GM23338 (cell line): ENCODE measurements around the gene RNF152. TPM values are rescaled to one million over a fixed set of nuclear protein-coding genes. Genes with fewer than 3 reads are reported as not detected.

Experiments used
- ATAC-seq: fragments of 200-7000 bp; cut with Tn5 transposase; 3 replicates; pipeline ENCODE4 v1.9.1; 2020
- DNase-seq: peaks from one replicate; pipeline ENCODE4 v3.0.0-alpha.2; 2015; ENCODE audit warnings: low spot score
- H2AFZ ChIP-seq: fragments of 200-600 bp; sonication (generic); 2 replicates; pipeline ENCODE4 v1.8.0; 2016; ENCODE audit warnings: antibody characterized with exemption, mild to moderate bottlenecking, moderate library complexity
- H3F3A ChIP-seq: fragments of 200-600 bp; sonication (generic); replicated peaks from 2 replicates; pipeline ENCODE4 v1.8.0; 2017; ENCODE audit warnings: antibody characterized with exemption, mixed run types, low read depth
- H3K27ac ChIP-seq: fragments of 200-600 bp; sonication (generic); 2 replicates; pipeline ENCODE4 v1.6.1; 2016; ENCODE audit warnings: low read depth
- H3K27me3 ChIP-seq: fragments of 200-600 bp; sonication (generic); 2 replicates; pipeline ENCODE4 v1.8.0; 2016; ENCODE audit warnings: mild to moderate bottlenecking, mixed run types, moderate library complexity; ENCODE audit not compliant: insufficient read depth
- H3K36me3 ChIP-seq: fragments of 200-600 bp; sonication (generic); 2 replicates; pipeline ENCODE4 v1.8.0; 2016; ENCODE audit warnings: mild to moderate bottlenecking; ENCODE audit not compliant: insufficient read depth
- H3K4me1 ChIP-seq: fragments of 200-600 bp; sonication (generic); 2 replicates; pipeline ENCODE4 v1.8.0; 2016; ENCODE audit warnings: mild to moderate bottlenecking, moderate library complexity; ENCODE audit not compliant: insufficient read depth
- H3K4me2 ChIP-seq: fragments of 200-600 bp; sonication (generic); 2 replicates; pipeline ENCODE4 v1.7.1; 2017; ENCODE audit warnings: mixed run types
- H3K4me3 ChIP-seq: fragments of 200-600 bp; sonication (generic); 2 replicates; pipeline ENCODE4 v1.6.1; 2016; ENCODE audit warnings: mixed run types
- H3K79me2 ChIP-seq: fragments of 200-600 bp; sonication (generic); replicated peaks from 2 replicates; pipeline ENCODE4 v1.8.0; 2017; ENCODE audit warnings: mild to moderate bottlenecking; ENCODE audit not compliant: insufficient read depth
- H3K9me2 ChIP-seq: fragments of 200-600 bp; sonication (generic); 2 replicates; pipeline ENCODE4 v1.8.0; 2017; ENCODE audit not compliant: insufficient read depth
- H4K20me1 ChIP-seq: fragments of 200-600 bp; sonication (generic); replicated peaks from 2 replicates; pipeline ENCODE4 v1.8.0; 2017; ENCODE audit warnings: mild to moderate bottlenecking; ENCODE audit not compliant: insufficient read depth
- H3K27ac Mint-ChIP-seq: 2 replicates; pipeline ENCODE4 v1.8.0; 2020; ENCODE audit warnings: inconsistent platforms, mild to moderate bottlenecking, moderate library complexity, mixed read lengths
- H3K27me3 Mint-ChIP-seq: 3 replicates; pipeline ENCODE4 v1.8.0; 2022; ENCODE audit warnings: low read depth, mild to moderate bottlenecking, moderate library complexity, mixed read lengths, inconsistent platforms; ENCODE audit not compliant: insufficient read depth, poor library complexity
- H3K36me3 Mint-ChIP-seq: 3 replicates; pipeline ENCODE4 v1.8.0; 2021; ENCODE audit warnings: low read depth, mild to moderate bottlenecking, inconsistent platforms, moderate library complexity, mixed read lengths
- H3K4me1 Mint-ChIP-seq: 3 replicates; pipeline ENCODE4 v1.8.0; 2020; ENCODE audit warnings: mild to moderate bottlenecking, inconsistent platforms, mixed read lengths
- H3K4me3 Mint-ChIP-seq: 3 replicates; pipeline ENCODE4 v1.8.0; 2021; ENCODE audit warnings: moderate library complexity, mild to moderate bottlenecking, inconsistent platforms, mixed read lengths
- H3K9me3 Mint-ChIP-seq: 3 replicates; pipeline ENCODE4 v1.8.0; 2020; ENCODE audit warnings: moderate library complexity, mild to moderate bottlenecking, inconsistent platforms, mixed read lengths
- CTCF ChIP-seq, 2 experiments: fragments of 200-600 bp in 1 of 2; sonication (generic) in 1 of 2; conservative IDR thresholded peaks; 2 replicates each; pipeline versions ENCODE4 v1.5.1 to v1.6.1; 2016 to 2017; ENCODE audit warnings: antibody characterized with exemption in 2 of 2, low read depth in 2 of 2, mild to moderate bottlenecking in 2 of 2, moderate library complexity in 1 of 2
- EZH2phosphoT487 ChIP-seq: fragments of 200-600 bp; sonication (generic); IDR thresholded peaks from one replicate; pipeline ENCODE4 v1.8.1; 2018; ENCODE audit warnings: antibody characterized with exemption; ENCODE audit not compliant: unreplicated experiment
- JUNB ChIP-seq: IDR thresholded peaks from one replicate; pipeline ENCODE4 v1.6.1; 2016; ENCODE audit warnings: antibody characterized with exemption; ENCODE audit not compliant: unreplicated experiment
- NANOG ChIP-seq: IDR thresholded peaks from 2 replicates; pipeline ENCODE4 v1.6.1; 2016; ENCODE audit warnings: antibody characterized with exemption, borderline replicate concordance
- REST ChIP-seq: IDR thresholded peaks from one replicate; pipeline ENCODE4 v1.6.1; 2018; ENCODE audit warnings: antibody characterized with exemption; ENCODE audit not compliant: unreplicated experiment
- ZNF331 ChIP-seq: fragments of 250-450 bp; sonication (Bioruptor Pico); IDR thresholded peaks from 2 replicates; pipeline ENCODE4 v1.5.0; 2020; ENCODE audit warnings: low read depth, mild to moderate bottlenecking, moderate library complexity
- polyA plus RNA-seq: library from polyadenylated mRNA; unstranded; fragments of >200 nt; fragmentation: Nextera tagmentation; extraction: Ambion mirVana; gene quantifications from 2 replicates; pipeline ENCODE4 v1.2.1, GENCODE V29; 2016
- total RNA-seq: library from RNA; depleted of rRNA; stranded (reverse); fragments of >200 nt; shearing (Covaris generic); gene quantifications from 2 replicates; pipeline ENCODE4 v1.2.3, GENCODE V29; 2014

RNF152 gene
- total and polyA plus RNA-seq, 2 experiments from 2014 or later: 1.2 to 2.9 TPM

- TF ChIP-seq ZNF331 (CRISPR knock-in tag) (no peak), JUNB (no peak), REST (no peak), NANOG (no peak), EZH2phosphoT487 (no peak)
Observed at GRCh38 chr18:61910101-61910500, 17.3 kb upstream of the RNF152 start (continued).

- Histone ChIP-seq H3K27ac (no peak overlapping the region), H3K4me2 (no peak overlapping the region), H4K20me1 (no peaks in the 10 kb centered on the region), H3K4me1 (no peaks in the 10 kb centered on the region), H3K36me3 (no peaks in the 10 kb centered on the region), H3K9me2 (0 out of 2 replicates have a peak, but pooled peaks cover 2% of the 10 kb centered on the region), H3K4me3 (no peak overlapping the region), H2AFZ (no peak overlapping the region), H3K27me3 (no peaks in the 10 kb centered on the region), H3K79me2 (no peaks in the 10 kb centered on the region), H3F3A (no peaks in the 10 kb centered on the region)
- H3K36me3 Mint-ChIP-seq: no peaks in the 10 kb centered on the region
- peaks cover 3% of the 10 kb centered on the region for H3K27me3 Mint-ChIP-seq
- H3K27ac Mint-ChIP-seq: no peak overlapping the region
- no peak for TF ChIP-seq CTCF (conservative IDR thresholded peaks at IDR 0.05; ENCODE audit: low read depth in 2 of 2)
- H3K4me3 Mint-ChIP-seq: no peak overlapping the region
- ATAC-seq: no peak
- 0 out of 3 replicates have a peak, but pooled peaks cover 2% of the 10 kb centered on the region for H3K4me1 Mint-ChIP-seq
- H3K9me3 Mint-ChIP-seq: no peaks in the 10 kb centered on the region
- no peak for DNase-seq
Observed at GRCh38 chr18:61908661-61909060, 15.9 kb upstream of the RNF152 start.

- no peak overlapping the region for H3K4me3 Mint-ChIP-seq
- 0 out of 2 replicates have a peak, but pooled peaks cover under 1% of the 10 kb centered on the region for H3K27me3 ChIP-seq
- H3K79me2 ChIP-seq: no peaks in the 10 kb centered on the region
- H3K4me3 ChIP-seq: no peak overlapping the region
- H3K27ac ChIP-seq: no peak overlapping the region
- H3K27ac Mint-ChIP-seq: no peak overlapping the region
- no peaks in the 10 kb centered on the region for H3K4me1 ChIP-seq
- no peaks in the 10 kb centered on the region for H3K36me3 ChIP-seq
- no peaks in the 10 kb centered on the region; the same call in 2 of the 3 replicates for H3K9me3 Mint-ChIP-seq
- no peaks in the 10 kb centered on the region for H3F3A ChIP-seq
- TF ChIP-seq CTCF (conservative IDR thresholded peaks at IDR 0.05; ENCODE audit: low read depth in 2 of 2) (peak; percentile 92 to 95), EZH2phosphoT487 (no peak)
- no peaks in the 10 kb centered on the region for H3K4me1 Mint-ChIP-seq
- ATAC-seq (peak; percentile 99), DNase-seq (peak; percentile 91)
- H2AFZ ChIP-seq: peak overlapping the region; percentile 85; the same call in 1 of the 2 replicates
- no peaks in the 10 kb centered on the region for H3K9me2 ChIP-seq
- peaks cover 5% of the 10 kb centered on the region for H3K27me3 Mint-ChIP-seq
- no peaks in the 10 kb centered on the region for H3K36me3 Mint-ChIP-seq
- H4K20me1 ChIP-seq: no peaks in the 10 kb centered on the region
- H3K4me2 ChIP-seq: no peak overlapping the region
Observed at GRCh38 chr18:61901323-61901986, 8.6 kb upstream of the RNF152 start.
